ENCODE data around the gene VWA8. TPM values are rescaled to one million over a fixed set of nuclear protein-coding genes. Genes with fewer than 3 reads are reported as not detected.
"Not testable (repeated sequence)": the region's sequence is repeated elsewhere in the genome, so short reads cannot be mapped to it uniquely, and the experiment has no call there.

VWA8 gene
- total and polyA plus RNA-seq, 4 donors: 7.1 to 50.3 (median 12.4) TPM

GRCh38 chr13:41891119-41891518 is 69.8 kb downstream of the VWA8 start (continued):
- TF ChIP-seq REST (IDR thresholded peaks at IDR 0.05) (no peak), ATF3 (IDR thresholded peaks at IDR 0.05) (no peak), HNF4A (conservative IDR thresholded peaks at IDR 0.05) (no peak), MAX (IDR thresholded peaks at IDR 0.05) (no peak), EGR1 (IDR thresholded peaks at IDR 0.05; ENCODE audit: low read depth in 2 of 2) (no peak), NR2F2 (IDR thresholded peaks at IDR 0.05) (no peak)

GRCh38 chr13:41883147-41883546 is 77.8 kb downstream of the VWA8 start:
- H3K27ac ChIP-seq (ENCODE audit: low read depth in 1 of 2, low read length in 2 of 2): no peak overlapping the region
- TF ChIP-seq ATF3 (IDR thresholded peaks at IDR 0.05): no peak
- no peak for TF ChIP-seq YY1 (IDR thresholded peaks at IDR 0.05)
- no peak for TF ChIP-seq TAF1 (conservative IDR thresholded peaks at IDR 0.05)
- no peak for TF ChIP-seq EGR1 (IDR thresholded peaks at IDR 0.05; ENCODE audit: low read depth in 2 of 2)
- TF ChIP-seq JUND (IDR thresholded peaks at IDR 0.05): no peak
- TF ChIP-seq RAD21 (IDR thresholded peaks at IDR 0.05): no peak
- no peak for TF ChIP-seq FOXA2 (IDR thresholded peaks at IDR 0.05)
- no peak for TF ChIP-seq CTCF (IDR thresholded peaks at IDR 0.05; ENCODE audit: low read depth, low read length, missing input control)
- TF ChIP-seq SP1 (IDR thresholded peaks at IDR 0.05): no peak
- no peak for TF ChIP-seq GABPA (IDR thresholded peaks at IDR 0.05 in 1 of 2, conservative IDR thresholded peaks at IDR 0.05 in 1 of 2)
- TF ChIP-seq FOXA1 (IDR thresholded peaks at IDR 0.05): no peak
- no peak for TF ChIP-seq HNF4G (IDR thresholded peaks at IDR 0.05)
- TF ChIP-seq REST (IDR thresholded peaks at IDR 0.05): no peak
- no peak for TF ChIP-seq NR2F2 (IDR thresholded peaks at IDR 0.05)
- no peak for TF ChIP-seq MAX (IDR thresholded peaks at IDR 0.05)
- no peak overlapping the region for H3K4me3 ChIP-seq (ENCODE audit: low read depth in 1 of 3, low read length in 3 of 3)
- DNase-seq (ENCODE audit: low spot score): no peak
- H3K4me1 ChIP-seq (ENCODE audit: control insufficient read depth in 4 of 4, insufficient read depth in 4 of 4, low read length in 3 of 4): no peaks in the 10 kb centered on the region
- no peaks in the 10 kb centered on the region for H3K9me3 ChIP-seq (ENCODE audit: control insufficient read depth in 4 of 4, low read length in 3 of 4)
- no peak overlapping the region for H3K9ac ChIP-seq (ENCODE audit: low read depth in 1 of 2, low read length in 2 of 2)
- H3K36me3 ChIP-seq (ENCODE audit: control insufficient read depth in 4 of 4, insufficient read depth in 3 of 4, low read depth in 1 of 4, low read length in 3 of 4): peaks cover 11 to 28% (median 26%) of the 10 kb centered on the region in 4 donors
- H3K27me3 ChIP-seq (ENCODE audit: control insufficient read depth in 4 of 4, insufficient read depth in 4 of 4, low read length in 3 of 4): no peaks in the 10 kb centered on the region

- not testable (repeated sequence) for H3K27me3 ChIP-seq (ENCODE audit: control insufficient read depth in 4 of 4, insufficient read depth in 4 of 4, low read length in 3 of 4); H3K9ac ChIP-seq (ENCODE audit: low read depth in 1 of 2, low read length in 2 of 2); DNase-seq (ENCODE audit: low spot score); H3K4me1 ChIP-seq (ENCODE audit: control insufficient read depth in 4 of 4, insufficient read depth in 4 of 4, low read length in 3 of 4); H3K9me3 ChIP-seq (ENCODE audit: control insufficient read depth in 4 of 4, low read length in 3 of 4); H3K27ac ChIP-seq (ENCODE audit: low read depth in 1 of 2, low read length in 2 of 2); H3K4me3 ChIP-seq (ENCODE audit: low read depth in 1 of 3, low read length in 3 of 3)
- 97% methylated on average over 29 of the region's 32 CpGs for WGBS
- H3K36me3 ChIP-seq (ENCODE audit: control insufficient read depth in 4 of 4, insufficient read depth in 3 of 4, low read depth in 1 of 4, low read length in 3 of 4): peaks cover 11 to 30% (median 25%) of the 10 kb centered on the region in 4 donors
Observed at GRCh38 chr13:41881890-41882289, 79.0 kb downstream of the VWA8 start.
